ENCODE data around the gene AKAP13. TPM values are rescaled to one million over a fixed set of nuclear protein-coding genes. Genes with fewer than 3 reads are reported as not detected.
"Not testable (repeated sequence)": the region's sequence is repeated elsewhere in the genome, so short reads cannot be mapped to it uniquely, and the experiment has no call there.

The AKAP13 gene, protein sequence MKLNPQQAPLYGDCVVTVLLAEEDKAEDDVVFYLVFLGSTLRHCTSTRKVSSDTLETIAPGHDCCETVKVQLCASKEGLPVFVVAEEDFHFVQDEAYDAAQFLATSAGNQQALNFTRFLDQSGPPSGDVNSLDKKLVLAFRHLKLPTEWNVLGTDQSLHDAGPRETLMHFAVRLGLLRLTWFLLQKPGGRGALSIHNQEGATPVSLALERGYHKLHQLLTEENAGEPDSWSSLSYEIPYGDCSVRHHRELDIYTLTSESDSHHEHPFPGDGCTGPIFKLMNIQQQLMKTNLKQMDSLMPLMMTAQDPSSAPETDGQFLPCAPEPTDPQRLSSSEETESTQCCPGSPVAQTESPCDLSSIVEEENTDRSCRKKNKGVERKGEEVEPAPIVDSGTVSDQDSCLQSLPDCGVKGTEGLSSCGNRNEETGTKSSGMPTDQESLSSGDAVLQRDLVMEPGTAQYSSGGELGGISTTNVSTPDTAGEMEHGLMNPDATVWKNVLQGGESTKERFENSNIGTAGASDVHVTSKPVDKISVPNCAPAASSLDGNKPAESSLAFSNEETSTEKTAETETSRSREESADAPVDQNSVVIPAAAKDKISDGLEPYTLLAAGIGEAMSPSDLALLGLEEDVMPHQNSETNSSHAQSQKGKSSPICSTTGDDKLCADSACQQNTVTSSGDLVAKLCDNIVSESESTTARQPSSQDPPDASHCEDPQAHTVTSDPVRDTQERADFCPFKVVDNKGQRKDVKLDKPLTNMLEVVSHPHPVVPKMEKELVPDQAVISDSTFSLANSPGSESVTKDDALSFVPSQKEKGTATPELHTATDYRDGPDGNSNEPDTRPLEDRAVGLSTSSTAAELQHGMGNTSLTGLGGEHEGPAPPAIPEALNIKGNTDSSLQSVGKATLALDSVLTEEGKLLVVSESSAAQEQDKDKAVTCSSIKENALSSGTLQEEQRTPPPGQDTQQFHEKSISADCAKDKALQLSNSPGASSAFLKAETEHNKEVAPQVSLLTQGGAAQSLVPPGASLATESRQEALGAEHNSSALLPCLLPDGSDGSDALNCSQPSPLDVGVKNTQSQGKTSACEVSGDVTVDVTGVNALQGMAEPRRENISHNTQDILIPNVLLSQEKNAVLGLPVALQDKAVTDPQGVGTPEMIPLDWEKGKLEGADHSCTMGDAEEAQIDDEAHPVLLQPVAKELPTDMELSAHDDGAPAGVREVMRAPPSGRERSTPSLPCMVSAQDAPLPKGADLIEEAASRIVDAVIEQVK (N-terminal part only)
- 100 to 1,000 TPM; 151 to 159 TPM for total RNA-seq
- long read RNA-seq, full-length matches to known transcripts = 3 of 85 reads
- long read RNA-seq, partial matches to known transcripts = 45 of 85 reads
- long read RNA-seq, other reads (novel, unspliced or antisense) = 37 of 85 reads

DNA sequence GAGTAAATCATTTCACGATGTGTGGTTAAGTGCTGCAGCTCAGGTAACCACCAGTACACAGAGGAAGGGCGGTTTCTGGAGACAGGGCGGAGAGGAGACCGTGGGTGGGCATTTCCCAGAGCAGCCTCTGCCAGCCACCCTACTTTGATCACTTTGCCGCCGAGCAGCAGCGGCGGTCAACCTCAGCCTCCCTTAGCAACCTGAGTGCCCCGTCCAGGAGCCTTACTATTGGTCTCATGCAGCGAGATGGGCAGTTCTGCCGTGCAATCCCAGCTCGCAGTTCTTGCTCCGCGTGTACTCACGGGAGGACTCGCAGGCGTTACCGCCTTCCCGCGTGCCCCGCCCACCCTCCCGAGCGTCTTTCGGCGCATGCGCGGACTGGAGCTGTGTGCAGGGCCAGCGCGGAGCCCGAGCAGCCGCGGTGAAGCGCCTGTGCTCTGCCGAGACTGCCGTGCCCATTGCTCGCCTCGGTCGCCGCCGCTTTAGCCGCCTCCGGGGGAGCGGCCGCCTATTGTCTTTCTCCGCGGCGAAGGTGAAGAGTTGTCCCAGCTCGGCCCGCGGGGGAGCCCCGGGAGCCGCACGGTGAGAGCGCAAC lies at the start of gene AKAP13:
Gene AKAP13 (plus strand): TSS at position 387 of the 595 bp plus-strand sequence. CDS start 105,118 bp downstream, outside the sequence.
- intact Hi-C loops (cut with DNase I, micrococcal nuclease) = no loop called here
- DNase-seq (peak; percentile 93 to 99), ATAC-seq (peak; percentile 89)

DNA sequence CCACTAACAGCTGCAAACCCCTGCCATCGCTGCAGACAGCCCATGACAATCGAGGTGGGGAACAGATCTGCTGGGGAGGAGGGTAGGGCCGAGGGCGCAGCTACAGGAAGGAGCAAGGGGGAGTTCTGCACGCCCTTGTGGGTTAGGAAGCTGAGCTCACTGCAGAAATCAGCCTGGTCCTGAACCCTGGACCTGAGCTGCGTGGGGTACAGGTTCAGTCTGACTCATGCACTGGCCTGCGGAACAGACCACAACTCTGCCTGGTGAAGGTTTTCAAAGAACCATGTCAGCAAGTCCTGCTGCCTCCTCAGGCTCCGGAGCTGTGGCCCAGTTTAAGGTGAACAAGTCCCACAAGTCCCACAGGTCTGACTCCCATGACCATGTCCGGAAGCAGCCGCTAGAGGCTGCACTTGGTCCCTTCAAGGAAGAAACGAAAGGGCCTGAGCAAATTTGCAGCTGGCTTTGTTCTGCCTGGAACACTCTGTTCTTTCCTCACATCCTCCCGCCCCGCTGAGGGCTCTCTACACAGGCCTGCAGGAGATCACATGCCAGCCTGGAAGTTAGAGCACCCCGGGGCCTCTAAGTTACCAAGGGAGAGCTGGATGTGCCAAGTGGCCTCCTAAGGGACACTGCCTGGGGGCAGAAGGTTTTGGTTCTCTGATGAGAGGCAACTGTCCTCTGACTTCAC lies 49.4 kb upstream of the AKAP13 start:
- intact Hi-C loops (cut with DNase I, micrococcal nuclease) = no loop called here
- DNase-seq (peak; percentile 88 to 97), ATAC-seq (peak; percentile 77)

DNA sequence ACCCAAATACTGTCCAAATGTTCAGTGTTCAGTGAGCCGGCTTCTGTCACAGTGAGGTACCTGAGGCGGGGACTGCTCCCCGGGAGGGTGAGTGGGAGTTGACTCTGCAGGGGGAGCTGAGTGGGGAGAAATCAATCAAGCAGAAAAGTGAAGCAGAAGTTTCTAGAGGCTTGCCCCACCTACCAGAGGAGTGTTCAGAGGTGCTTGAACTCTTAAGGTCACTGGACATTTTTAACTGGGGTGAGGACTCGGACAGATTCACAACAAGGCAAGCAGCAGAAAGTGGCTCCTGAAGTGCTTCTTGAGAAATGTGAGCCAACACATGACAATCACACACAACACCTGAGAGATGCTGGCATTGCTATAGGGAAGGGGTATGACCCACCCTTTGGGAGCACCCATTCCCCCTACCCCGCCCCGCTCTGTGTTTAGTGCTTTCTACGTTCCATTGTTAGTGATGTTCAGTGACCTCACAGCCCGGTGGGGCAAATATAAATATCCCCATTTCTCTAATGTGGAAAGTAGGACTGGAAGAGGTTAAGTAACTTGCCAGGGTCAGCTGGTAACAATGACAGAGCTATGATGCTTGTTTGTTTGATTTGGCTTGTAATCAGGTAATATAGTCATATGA lies 48.6 kb upstream of the AKAP13 start:
- ATAC-seq = no peak
- no peak for DNase-seq

DNA sequence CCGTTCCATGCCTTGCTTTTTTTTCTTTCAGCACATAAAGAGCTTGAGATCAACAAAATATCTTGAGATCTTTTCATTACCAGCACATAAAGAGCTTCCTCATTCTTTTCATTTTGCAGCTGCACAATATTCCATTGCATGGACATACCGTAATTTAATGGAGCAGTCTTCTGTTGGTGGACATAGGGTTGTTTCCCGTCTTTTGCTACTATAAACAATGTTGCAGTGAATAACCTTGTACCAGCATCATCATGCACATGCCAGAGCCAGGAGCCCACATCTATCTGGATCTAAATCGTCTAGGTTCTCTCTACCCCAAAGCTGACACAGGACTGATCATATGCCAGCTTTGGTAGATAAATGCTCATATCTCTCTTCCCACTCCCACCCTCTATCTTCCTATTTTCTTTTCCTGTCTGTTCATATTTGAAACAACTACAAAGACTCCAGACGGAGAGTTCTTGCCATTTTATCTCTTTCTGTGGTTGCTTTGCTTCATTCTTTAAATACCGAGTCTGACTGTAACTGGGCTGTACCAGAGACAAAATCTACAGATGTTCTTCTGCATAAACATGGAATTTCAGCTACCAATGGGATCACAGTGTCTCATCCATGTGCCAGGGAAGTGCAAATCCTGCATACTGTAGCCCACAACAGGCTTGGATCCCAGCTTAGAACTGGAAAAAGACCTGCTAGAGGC lies 47.1 kb upstream of the AKAP13 start:
- no peak for ATAC-seq
- intact Hi-C loops (cut with DNase I, micrococcal nuclease) = no loop called here
- DNase-seq = no peak

More for the DNA sequence above, 48.6 kb upstream of the AKAP13 start:
- intact Hi-C loops (cut with DNase I, micrococcal nuclease) = no loop called here

DNA sequence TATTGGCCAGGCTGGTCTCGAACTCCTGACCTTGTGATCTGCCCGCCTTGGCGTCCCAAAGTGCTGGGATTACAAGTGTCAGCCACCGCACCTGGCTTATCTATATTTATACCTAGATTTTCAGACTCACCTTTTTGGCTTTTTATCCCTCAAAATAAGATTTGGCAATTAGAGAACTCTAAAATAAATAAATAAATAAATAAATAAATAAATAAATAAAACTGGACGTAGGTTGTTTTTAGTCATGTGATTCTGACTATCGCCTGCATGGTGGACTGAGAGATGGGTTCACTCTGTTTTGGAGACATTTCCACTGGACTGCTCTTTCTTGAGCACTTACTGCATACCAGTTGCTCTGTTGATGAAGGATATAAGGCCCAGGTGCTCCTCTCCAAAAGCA lies 46.2 kb upstream of the AKAP13 start:
- no peak for DNase-seq
- no peak for ATAC-seq
- intact Hi-C loops (cut with DNase I, micrococcal nuclease) = no loop called here

DNA sequence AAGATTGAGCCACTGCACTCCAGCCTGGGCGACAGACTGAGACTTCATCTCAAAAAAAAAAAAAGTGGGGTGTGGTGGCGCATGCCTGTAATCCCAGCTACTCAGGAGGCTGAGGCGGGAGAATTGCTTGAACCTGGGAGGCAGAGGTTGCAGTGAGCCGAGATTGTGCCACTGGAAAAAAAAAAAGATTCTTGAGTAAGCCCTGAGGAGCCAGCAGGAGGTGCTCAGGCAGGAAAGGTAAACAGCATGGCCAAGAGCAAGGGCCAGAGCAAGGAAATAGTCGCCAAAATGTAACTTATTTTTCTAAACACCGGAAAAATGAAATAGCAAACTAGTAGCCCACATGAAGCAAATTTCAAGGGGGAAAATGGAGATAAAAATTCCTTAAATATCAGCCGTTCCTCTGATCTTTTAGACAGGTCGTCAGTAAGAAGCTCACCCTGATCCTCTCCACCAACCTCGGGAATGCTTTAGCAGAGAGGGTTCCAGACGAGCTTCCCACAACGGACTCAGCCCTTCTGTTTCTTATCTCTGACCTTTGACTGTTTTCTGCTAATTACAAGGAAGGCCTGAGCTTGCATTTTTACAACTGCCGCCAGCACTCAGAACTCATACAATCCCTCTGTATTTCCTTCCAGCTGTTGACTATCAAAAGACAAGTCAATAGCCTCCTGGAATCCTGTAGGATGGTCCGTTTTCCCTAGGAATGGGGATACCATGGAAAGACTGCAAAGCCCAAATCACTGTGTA lies 45.0 kb upstream of the AKAP13 start:
- ATAC-seq (peak; percentile 77), DNase-seq (peak; percentile 36 to 64)
- intact Hi-C loops (cut with DNase I, micrococcal nuclease) = no loop called here

DNA sequence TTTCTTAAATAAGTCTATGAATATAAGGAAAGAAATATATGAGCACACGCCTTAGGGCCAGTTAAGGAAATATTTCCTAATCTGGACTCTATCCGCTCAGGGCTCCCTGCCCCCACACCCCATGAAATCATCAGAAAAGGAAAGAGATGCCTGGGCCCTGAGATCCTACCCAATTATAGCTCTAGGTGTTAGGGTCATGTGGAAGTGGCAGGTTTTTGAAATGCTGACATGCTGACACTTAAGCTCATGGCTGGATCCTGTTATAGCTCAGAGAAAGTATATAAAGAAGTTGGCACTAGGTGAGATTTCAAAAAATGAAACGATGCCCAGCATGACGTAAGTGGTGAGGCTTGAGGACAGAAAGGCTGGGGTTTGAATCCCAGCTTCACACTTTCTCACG lies 43.5 kb upstream of the AKAP13 start:
- DNase-seq (no peak), ATAC-seq (no peak)
- intact Hi-C loops (cut with DNase I, micrococcal nuclease) = no loop called here

DNA sequence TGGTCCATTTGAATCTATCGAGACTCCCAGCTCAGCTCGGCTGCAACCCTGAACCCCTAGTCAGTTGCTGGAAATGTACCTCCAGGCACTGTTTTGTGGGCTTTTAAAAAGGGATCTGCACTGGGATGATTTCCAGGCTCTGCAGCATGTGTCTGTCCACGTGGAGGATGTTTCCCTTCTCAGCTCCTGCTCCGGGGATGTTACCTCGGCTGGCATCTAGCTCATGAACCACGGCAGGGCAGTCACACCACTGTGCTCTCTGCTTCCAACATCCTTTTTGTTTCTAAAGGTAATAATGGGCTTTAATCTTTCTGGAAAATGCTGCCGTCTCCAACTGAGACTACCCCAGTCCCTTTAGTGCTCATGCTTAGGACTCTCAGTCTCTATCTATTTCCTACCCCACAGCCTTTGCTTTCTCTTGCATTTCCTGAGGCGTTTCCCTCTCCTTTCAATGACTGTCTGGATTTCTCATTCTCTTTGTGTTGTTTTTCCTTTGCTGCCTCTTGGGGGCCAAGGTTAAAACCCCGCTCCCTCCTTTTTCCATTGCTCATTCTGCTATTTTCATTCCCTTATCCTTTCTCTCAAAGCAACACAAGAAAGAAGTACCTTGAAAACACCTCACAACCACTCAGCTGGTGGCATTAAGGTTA lies 42.9 kb upstream of the AKAP13 start:
- intact Hi-C loops (cut with DNase I, micrococcal nuclease) = no loop called here
- ATAC-seq = no peak

DNA sequence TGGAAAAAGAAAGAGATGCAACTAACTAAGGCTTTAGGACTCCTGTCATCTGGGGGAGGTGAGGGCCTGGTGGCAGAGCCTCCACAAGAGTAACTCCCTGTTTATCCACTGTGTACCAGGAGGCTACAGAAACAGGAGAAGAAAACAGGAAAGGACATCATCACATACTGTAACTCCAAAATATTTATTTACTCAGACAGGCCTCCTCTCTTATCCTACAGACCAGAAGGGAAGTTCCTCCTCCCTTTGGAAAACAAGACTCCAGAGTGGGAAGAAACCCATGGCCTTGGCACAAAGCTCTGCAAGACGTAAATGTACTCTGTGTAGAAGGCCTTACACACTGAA lies 40.1 kb upstream of the AKAP13 start:
- no peak for ATAC-seq
- intact Hi-C loops (cut with DNase I, micrococcal nuclease) = no loop called here
- DNase-seq = no peak

More for the DNA sequence above, 42.9 kb upstream of the AKAP13 start:
- no peak for DNase-seq

DNA sequence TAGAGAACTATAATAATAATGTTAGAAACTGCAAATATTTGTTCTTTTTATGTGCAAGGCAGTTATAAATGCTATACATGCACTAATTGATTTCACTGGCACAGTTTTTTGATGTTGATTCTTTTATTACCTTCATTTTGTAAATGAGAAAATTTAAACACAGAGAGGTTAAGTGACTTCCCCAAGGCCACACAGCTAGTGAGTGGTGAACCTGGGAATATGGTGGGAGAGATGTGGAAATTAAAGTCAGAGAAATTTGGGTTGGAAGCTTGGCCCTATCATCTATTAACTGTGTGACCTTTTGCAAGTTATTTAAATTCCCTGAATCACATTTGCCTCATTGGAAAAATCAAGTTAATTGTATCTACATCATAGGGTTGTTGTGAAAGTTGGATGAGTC lies 39.6 kb upstream of the AKAP13 start:
- no peak for DNase-seq
- intact Hi-C loops (cut with DNase I, micrococcal nuclease) = no loop called here
- no peak for ATAC-seq

DNA sequence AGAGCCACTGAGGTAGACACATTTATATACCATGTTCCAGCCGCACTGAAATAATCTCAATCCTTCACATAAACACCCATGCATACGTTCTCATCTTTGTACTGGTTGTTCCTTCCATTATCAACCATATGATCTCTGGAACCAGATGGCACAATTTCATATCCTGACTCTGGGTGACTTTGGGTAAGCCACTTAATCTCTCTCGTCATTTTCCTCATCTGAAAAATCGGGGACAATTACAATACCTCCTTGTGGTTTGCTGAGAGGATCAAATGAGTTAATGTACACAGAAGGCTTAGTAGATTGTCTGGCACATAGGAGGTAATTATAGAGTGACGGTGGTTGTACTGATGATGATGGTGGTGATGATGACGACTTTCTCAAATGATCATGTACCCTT lies 38.2 kb upstream of the AKAP13 start:
- DNase-seq; intact Hi-C loops (cut with DNase I, micrococcal nuclease); ATAC-seq: not testable (repeated sequence)

DNA sequence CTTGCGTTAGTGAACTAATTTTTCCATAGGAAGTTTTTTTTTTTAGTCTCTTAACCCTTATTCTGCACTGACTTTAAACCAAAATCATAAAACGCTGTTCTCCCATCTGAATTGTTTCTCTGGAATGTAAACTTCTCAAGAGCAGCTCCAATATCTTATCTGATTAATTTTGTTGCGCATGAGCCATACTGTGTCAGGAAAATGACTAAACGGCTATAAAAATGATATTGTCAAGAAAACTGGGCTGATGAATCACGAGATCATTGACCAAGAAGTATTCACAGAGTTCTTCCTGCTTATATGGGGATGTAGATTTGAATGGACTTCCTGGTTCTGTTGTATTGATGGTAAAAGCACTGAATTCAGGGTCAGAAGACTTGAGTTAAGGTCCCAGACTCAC lies 37.0 kb upstream of the AKAP13 start:
- ATAC-seq = peak; percentile 75
- DNase-seq; intact Hi-C loops (cut with DNase I, micrococcal nuclease): not testable (repeated sequence)

DNA sequence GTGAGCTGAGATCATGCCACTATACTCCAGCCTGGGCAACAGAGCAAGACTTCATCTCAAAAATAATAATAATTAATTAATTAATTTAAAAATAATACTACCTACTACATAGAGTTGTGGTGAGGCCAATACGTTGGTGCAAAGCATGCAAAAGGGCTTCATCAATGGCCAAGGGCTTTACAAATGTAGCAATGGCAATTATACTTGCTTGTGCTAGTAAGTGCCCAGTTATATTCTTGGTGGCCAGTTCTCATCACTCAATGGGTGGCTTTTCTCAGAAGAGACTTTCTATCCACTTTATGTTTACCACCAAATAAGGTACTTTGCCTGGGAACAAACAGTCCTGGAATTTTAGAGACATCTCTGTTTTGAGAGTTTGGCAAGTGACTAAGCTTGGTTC lies 36.2 kb upstream of the AKAP13 start:
- ATAC-seq; intact Hi-C loops (cut with DNase I, micrococcal nuclease); DNase-seq: not testable (repeated sequence)

DNA sequence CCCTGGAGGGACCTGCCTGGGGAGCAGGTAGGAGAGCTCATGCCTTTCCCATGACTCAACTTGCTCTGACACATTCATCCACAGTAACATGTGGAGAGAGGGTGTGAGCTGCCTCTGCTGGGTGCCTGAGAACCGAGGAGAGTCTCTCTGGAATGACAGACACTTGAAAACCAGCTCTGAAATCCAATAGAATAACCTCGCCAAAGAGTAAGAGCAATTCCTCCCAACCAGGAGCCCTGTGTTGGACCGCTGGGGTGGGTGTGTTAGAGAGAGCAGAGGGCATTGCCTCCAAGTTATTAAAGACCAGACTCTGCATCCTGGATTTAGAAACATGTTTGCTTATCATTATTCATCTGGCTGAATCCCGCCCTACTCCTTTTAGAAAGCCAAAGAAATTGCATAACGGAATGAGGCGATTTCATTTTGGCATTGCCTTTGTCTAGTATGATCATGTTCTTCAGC lies 35.7 kb upstream of the AKAP13 start:
- ATAC-seq = peak; percentile 45
- DNase-seq; intact Hi-C loops (cut with DNase I, micrococcal nuclease): not testable (repeated sequence)

DNA sequence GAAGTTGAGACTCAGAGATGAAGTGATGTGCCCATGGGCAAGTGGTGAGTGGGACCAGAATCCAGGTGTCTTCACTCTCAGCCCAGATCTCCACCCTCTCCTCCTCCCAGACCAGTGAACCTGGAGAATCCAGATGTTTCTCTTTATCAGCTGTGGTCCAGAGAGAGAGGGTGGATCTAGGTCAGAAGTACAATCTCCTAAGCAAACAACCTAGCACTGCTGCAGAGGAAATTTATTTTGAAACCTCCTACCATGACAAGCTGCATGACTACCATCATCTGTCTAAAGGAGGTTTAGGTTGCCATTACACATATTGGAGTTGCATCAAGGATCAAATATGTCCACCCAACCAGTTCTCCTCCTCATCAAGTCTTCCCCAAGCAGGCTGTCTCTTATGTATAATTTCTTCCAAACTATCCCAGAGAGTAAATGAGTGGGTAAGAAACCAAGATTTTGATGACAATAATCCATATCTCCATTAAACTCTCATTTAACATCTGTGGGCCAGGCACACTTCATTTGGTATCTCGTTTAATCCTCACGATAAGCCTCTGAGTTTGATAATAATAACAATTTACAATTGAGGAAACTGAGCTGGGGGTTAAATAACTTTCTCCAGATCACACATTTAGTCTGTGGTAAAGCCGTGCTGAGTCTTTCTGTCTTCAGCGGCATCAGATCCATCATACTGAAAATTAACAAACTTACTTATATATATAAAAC lies 35.0 kb upstream of the AKAP13 start:
- intact Hi-C loops (cut with DNase I, micrococcal nuclease); DNase-seq: not testable (repeated sequence)
- ATAC-seq = peak; percentile 49
